GM12891 (cell line): ENCODE data around the gene ITGAX.

Experiments
- DNase-seq: peaks from one replicate; pipeline ENCODE4 v3.0.0; 2011; ENCODE audit warnings: low spot score; ENCODE audit not compliant: insufficient read length
- FAIRE-seq: peaks from 2 replicates; lab custom pipeline; 2011; peaks lifted over from hg19 to GRCh38; lab: Jason Lieb, UNC
- PAX5 ChIP-seq: IDR thresholded peaks from 2 replicates; pipeline ENCODE4 v1.6.1; 2011; ENCODE audit warnings: low read length, moderate library complexity, mild to moderate bottlenecking; ENCODE audit not compliant: insufficient read depth, severe bottlenecking
- POLR2A ChIP-seq: IDR thresholded peaks from 2 replicates; pipeline ENCODE4 v1.6.1; 2011; ENCODE audit warnings: low read depth, low read length, control low read depth
- POLR2AphosphoS5 ChIP-seq: IDR thresholded peaks from 2 replicates; pipeline ENCODE4 v1.6.1; 2011; ENCODE audit warnings: low read depth, low read length, control low read depth
- POU2F2 ChIP-seq: IDR thresholded peaks from 2 replicates; pipeline ENCODE4 v1.6.1; 2011; ENCODE audit warnings: low read depth, mild to moderate bottlenecking, control low read depth, low read length, moderate library complexity
- SPI1 ChIP-seq: IDR thresholded peaks from 2 replicates; pipeline ENCODE4 v1.6.1; 2011; ENCODE audit warnings: low read depth, low read length, control low read depth
- TAF1 ChIP-seq: IDR thresholded peaks from 2 replicates; pipeline ENCODE4 v1.6.1; 2011; ENCODE audit warnings: low read depth, low read length, control low read depth

The ITGAX gene

GRCh38 chr16:31348579-31348978, 6.4 kb upstream of the ITGAX start:
- DNase-seq (no peak), FAIRE-seq (no peak)
- TF ChIP-seq POU2F2 (no peak), TAF1 (no peak), POLR2AphosphoS5 (no peak), SPI1 (peak; percentile 95), PAX5 (no peak), POLR2A (no peak)

- TF ChIP-seq POLR2AphosphoS5, result no peak
- no peak for TF ChIP-seq TAF1
- no peak for TF ChIP-seq PAX5
- no peak for TF ChIP-seq POU2F2
- TF ChIP-seq POLR2A, result no peak
- no peak for TF ChIP-seq SPI1
- peak; percentile 38 for FAIRE-seq
- DNase-seq, result no peak
These were observed 4.5 kb upstream of the ITGAX start for GRCh38 chr16:31350275-31351005.

- DNase-seq (no peak), FAIRE-seq (peak; percentile 60)
- TF ChIP-seq TAF1 (no peak), POLR2A (no peak), POU2F2 (no peak), SPI1 (peak; percentile 79), PAX5 (no peak), POLR2AphosphoS5 (no peak)
These were observed 3.6 kb upstream of the ITGAX start for GRCh38 chr16:31351246-31351941.

GRCh38 chr16:31351942-31352325, 3.0 kb upstream of the ITGAX start:
- no peak for FAIRE-seq
- no peak for DNase-seq
- TF ChIP-seq POLR2A (no peak), TAF1 (no peak), SPI1 (no peak), POU2F2 (no peak), POLR2AphosphoS5 (no peak), PAX5 (no peak)

GRCh38 chr16:31352376-31353115, 2.4 kb upstream of the ITGAX start:
- no peak for DNase-seq
- no peak for FAIRE-seq
- TF ChIP-seq SPI1, result peak; percentile 91
- no peak for TF ChIP-seq POLR2AphosphoS5

GRCh38 chr16:31355431-31356100, 590 bp downstream of the ITGAX start:
- no peak for FAIRE-seq
- no peak for DNase-seq
- TF ChIP-seq POLR2AphosphoS5 (no peak), SPI1 (peak; percentile 35)

- DNase-seq, result no peak
- TF ChIP-seq TAF1, result no peak
- TF ChIP-seq PAX5, result no peak
- no peak for TF ChIP-seq POU2F2
- TF ChIP-seq POLR2A, result no peak
- TF ChIP-seq POLR2AphosphoS5, result no peak
- TF ChIP-seq SPI1, result no peak
- FAIRE-seq, result no peak
These were observed 1.8 kb downstream of the ITGAX start for GRCh38 chr16:31356566-31357323.

- TF ChIP-seq POLR2AphosphoS5 (no peak), PAX5 (no peak), POU2F2 (no peak), TAF1 (no peak), SPI1 (no peak), POLR2A (no peak)
- FAIRE-seq (peak; percentile 83), DNase-seq (no peak)
These were observed 2.5 kb downstream of the ITGAX start for GRCh38 chr16:31357324-31358109.
